Nasal cavity respiratory epithelium epithelial cell of viscerocranial mucosa (primary cell): ENCODE measurements around the gene CTCF. TPM values are rescaled to one million over a fixed set of nuclear protein-coding genes. Genes with fewer than 3 reads are reported as not detected.

Experiments
- total RNA-seq: library from RNA; depleted of rRNA; stranded (reverse); fragments of >200 nt; gene quantifications from 2 replicates; pipeline ENCODE4 v1.2.3, GENCODE V29; 2014

Gene CTCF
- 33.5 and 36.4 TPM in 2 replicates for total RNA-seq

DNA sequence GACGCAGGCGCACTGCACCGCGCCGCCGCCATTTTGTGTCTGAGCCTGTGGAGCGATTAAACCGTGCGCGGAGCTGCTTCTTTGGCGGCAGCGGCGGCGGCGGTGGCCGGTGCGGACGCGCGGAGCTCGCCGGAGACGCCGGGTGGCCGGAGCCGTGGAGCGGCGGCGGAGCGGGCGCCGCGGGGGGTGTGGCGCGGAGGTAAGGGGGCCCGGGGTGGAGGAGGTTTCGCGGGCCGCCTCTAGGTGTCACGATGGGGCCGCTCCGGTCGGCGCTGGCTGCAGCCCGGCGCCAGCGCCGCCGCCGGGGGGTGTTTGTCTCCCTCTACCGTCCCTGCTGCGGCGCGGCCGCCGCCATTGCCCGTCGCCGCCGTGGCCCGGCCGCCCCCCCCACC lies at the start of gene CTCF:
CTCF (plus strand) TSS at position 1 of the 392 bp plus-strand sequence. CDS start 48,307 bp downstream, outside the sequence.

GRCh38 chr16:67528222-67528869 lies 34.0 kb upstream of the CTCF start, which contains the start of gene RIPOR1:
RIPOR1 (plus strand) TSS chr16:67528829; CDS start chr16:67538447, 9,618 bp downstream.

DNA sequence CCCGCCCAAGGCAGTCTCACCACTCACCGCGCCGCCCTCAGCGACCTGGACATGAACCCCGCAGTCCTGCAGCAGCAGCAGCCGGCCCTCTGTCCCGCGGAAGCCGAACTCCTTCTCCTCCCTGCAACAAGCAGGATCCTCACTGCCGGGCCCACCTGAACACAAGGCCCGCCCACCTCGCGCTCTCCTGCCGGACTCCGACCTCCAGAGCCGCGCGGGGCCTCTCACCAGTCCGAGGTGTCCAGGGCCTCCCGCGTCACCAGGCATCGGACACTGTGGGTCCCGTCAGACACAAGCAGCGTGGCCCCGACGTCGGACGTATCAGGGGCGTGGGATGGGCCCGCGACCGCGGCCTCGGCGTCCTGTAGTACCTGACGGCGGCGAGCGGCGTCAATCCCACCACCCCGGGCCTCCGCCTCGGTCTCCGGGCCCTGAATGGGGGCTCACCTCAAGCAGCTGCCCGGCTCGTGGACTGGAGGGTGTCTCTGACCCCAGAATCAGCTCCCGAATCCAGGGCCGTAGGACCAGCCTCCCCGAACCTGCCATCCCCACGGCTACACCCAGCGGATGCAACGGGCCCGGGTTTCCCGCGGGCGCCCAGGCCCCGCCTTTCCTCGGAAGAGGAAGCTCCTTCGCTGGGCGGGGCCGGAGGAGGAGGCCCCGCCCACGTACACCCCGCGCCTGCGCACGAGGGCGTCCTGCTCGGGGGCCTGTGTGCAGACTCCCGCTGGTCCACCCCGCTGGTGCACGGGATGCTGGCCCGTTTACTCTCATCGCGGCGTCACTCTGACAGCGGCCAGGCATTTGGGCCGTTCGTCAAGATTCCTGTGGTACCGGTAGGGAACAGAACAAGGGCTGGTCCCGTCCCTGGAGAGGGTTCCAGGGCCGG lies 97.6 kb downstream of the CTCF start, which contains the start of gene ACD:
ACD (minus strand) TSS at position 586 of the 889 bp plus-strand sequence; CDS start at position 546, 40 bp downstream.

DNA sequence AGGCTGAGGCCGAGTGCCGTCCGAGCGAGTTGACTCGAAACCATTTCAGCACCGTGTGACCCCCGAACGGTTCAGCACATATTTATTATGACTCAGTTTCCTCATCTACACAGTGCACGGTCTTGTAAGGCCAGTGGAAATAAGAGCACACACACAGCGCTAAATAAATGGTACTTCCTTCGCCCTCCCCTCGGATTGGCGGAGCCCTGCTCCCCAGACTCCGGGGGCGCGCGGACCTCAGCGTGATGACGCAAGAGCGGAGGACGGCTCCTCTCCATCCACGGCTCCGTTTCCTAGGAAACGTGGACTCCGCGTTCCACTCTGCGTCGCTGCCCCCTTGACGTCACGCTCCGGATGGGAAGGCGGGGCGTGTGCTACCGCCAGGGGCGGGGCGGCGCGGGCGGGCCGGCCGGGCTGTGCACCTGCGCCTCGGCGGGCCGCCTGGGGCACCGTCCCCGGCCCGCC lies 98.3 kb downstream of the CTCF start, which contains the start of gene PARD6A:
PARD6A (plus strand) TSS at position 397 of the 465 bp plus-strand sequence. CDS start 79 bp downstream, outside the sequence.

DNA sequence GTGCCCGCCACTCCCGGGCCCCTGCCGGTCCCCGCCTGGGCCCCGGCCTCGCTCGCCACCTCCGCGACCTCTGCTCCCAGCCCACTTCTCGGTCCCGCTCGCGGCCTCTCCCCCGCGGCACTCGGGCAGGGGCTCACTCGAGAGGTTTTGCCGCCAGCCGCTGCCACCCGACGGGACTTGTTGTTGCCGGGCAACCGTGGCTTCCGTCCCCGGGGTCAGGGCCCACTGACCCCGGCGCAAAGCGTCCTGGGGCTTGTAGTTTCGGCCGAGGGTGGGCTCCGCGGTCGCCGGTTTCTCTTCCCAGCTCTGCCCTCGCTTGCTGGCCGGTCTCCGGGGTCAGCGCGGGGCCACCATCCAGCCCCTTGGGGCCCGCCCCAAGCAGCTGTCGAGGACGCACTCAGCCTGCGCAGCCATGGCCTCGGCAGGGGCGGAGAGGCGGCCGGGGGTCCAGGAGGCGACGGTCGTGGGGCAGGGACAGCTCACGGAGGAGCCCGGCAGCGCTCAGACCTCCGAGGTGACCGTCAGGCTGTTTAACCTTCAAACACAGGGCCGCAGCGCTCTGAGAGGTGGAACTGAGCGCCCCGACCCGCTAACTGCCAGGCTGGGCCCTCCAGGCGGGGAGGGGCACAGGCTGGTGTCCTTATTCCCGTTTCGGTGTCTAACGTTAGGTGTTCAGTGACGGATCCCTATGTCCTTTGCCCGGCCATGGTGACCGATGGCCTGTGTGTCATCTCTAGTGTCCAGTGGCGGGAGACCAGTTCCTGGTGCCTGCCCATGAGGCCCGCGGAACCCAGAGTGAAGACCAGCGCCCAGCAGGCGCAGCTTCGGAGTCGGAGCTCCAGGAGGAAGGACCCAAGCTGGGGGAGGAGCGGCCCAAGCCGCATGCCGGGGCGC lies 104.5 kb downstream of the CTCF start, which contains the start of the genes C16orf86 and ENKD1:
C16orf86 (plus strand) TSS at position 256 of the 894 bp plus-strand sequence; CDS start at position 413, 157 bp downstream.
ENKD1 (minus strand) TSS at position 192 of the 894 bp plus-strand sequence. CDS start 308 bp downstream, outside the sequence.

Other genes starting within 250 kb of the CTCF start
- not detected in 2 replicates for gene KCTD19, start 235.8 kb upstream of the CTCF start, total RNA-seq
- gene LRRC36, start 235.7 kb upstream of the CTCF start, total RNA-seq: not detected in 2 replicates
- gene TPPP3, start 169.0 kb upstream of the CTCF start, total RNA-seq: under 0.01 and 0.14 TPM in 2 replicates
- gene ZDHHC1, start 146.0 kb upstream of the CTCF start, total RNA-seq: 1.4 and 5.3 TPM in 2 replicates
- gene HSD11B2, start 131.4 kb upstream of the CTCF start, total RNA-seq: 1.4 and 4.6 TPM in 2 replicates
- 62.2 and 109 TPM in 2 replicates for gene ATP6V0D1, start 81.4 kb upstream of the CTCF start, total RNA-seq
- gene AGRP, start 79.0 kb upstream of the CTCF start, total RNA-seq: not detected in 2 replicates
- gene RIPOR1, start 33.7 kb upstream of the CTCF start, total RNA-seq: 13.0 and 46.4 TPM in 2 replicates
- gene CARMIL2, start 82.6 kb downstream of the CTCF start, total RNA-seq: under 0.01 and 0.07 TPM in 2 replicates
- 10.3 and 13.8 TPM in 2 replicates for gene ACD, start 97.7 kb downstream of the CTCF start, total RNA-seq
- 0.57 and 5.8 TPM in 2 replicates for gene PARD6A, start 98.4 kb downstream of the CTCF start, total RNA-seq
- 13.2 and 17.4 TPM in 2 replicates for gene ENKD1, start 104.2 kb downstream of the CTCF start, total RNA-seq
- 0.34 and 0.85 TPM in 2 replicates for gene C16orf86, start 104.3 kb downstream of the CTCF start, total RNA-seq
- 15.4 and 23.6 TPM in 2 replicates for gene GFOD2, start 156.8 kb downstream of the CTCF start, total RNA-seq
- 3.8 and 9.8 TPM in 2 replicates for gene RANBP10, start 244.0 kb downstream of the CTCF start, total RNA-seq
- gene TSNAXIP1, start 244.4 kb downstream of the CTCF start, total RNA-seq: 0.50 TPM in 1 of 2 replicates, not detected in the other